ENCODE results near the gene UXS1.

Gene UXS1

DNA sequence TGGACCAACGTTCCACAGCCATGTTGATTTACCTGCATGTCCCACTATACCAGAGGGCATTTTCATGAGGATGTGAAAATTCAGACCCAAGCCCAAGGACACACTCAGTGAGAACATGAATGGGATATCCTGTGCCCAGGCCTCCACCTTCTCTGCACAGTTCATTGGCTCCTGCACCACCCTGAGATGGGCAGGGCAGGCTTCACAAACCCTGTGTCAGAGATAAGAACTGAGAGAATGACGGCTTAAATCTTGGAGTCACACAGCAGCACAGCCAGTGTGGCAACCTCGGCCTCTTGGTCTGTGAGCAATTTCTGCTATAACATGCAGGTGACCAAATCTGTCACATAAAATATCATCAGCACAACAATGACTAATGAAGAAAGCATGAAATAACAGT, 71.9 kb downstream of the UXS1 start:
- no peak overlapping the region for H3K4me2 ChIP-seq (ENCODE audit: low read length)
- no peaks in the 10 kb centered on the region for H3K79me2 ChIP-seq (ENCODE audit: low read length)
- no peak for TF ChIP-seq EZH2phosphoT487 (IDR thresholded peaks at IDR 0.05; ENCODE audit: low read depth)
- TF ChIP-seq, protein P1, sequence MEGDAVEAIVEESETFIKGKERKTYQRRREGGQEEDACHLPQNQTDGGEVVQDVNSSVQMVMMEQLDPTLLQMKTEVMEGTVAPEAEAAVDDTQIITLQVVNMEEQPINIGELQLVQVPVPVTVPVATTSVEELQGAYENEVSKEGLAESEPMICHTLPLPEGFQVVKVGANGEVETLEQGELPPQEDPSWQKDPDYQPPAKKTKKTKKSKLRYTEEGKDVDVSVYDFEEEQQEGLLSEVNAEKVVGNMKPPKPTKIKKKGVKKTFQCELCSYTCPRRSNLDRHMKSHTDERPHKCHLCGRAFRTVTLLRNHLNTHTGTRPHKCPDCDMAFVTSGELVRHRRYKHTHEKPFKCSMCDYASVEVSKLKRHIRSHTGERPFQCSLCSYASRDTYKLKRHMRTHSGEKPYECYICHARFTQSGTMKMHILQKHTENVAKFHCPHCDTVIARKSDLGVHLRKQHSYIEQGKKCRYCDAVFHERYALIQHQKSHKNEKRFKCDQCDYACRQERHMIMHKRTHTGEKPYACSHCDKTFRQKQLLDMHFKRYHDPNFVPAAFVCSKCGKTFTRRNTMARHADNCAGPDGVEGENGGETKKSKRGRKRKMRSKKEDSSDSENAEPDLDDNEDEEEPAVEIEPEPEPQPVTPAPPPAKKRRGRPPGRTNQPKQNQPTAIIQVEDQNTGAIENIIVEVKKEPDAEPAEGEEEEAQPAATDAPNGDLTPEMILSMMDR (IDR thresholded peaks at IDR 0.05; ENCODE audit: low read depth, low read length): no peak

DNA sequence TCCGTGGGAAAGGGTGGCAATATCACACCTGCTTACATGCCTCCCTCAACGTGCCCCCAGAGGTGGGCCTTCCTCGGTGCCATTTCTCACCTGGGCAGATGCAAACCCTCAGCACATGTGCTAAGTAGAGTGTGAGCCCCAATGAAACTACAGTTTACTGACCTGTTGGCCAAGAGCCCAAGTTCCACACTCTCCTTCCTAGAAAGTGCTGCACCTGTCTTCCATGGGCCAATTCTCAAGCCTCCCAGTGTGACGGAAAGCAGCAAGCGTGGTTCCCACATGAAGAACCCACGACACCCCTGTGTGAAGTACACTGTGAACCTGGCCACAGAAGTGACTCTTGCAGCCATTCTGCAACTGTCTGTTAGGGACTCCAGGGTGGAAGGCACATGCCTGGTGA, 73.7 kb downstream of the UXS1 start:
- peaks cover 2% of the 10 kb centered on the region; the same call in 1 of the 2 replicates for H4K20me1 ChIP-seq (ENCODE audit: insufficient read depth, low read length)
- H2AFZ ChIP-seq (ENCODE audit: low read depth, low read length): no peak overlapping the region
- TF ChIP-seq, protein P1 (IDR thresholded peaks at IDR 0.05; ENCODE audit: low read depth, low read length): no peak
- TF ChIP-seq EZH2phosphoT487 (IDR thresholded peaks at IDR 0.05; ENCODE audit: low read depth): no peak
- no peaks in the 10 kb centered on the region for H3K27me3 ChIP-seq (ENCODE audit: low read depth, low read length)
- no peaks in the 10 kb centered on the region for H3K79me2 ChIP-seq (ENCODE audit: low read length)
- no peaks in the 10 kb centered on the region for H3K9me3 ChIP-seq (ENCODE audit: insufficient read depth, low read length)
- no peak overlapping the region for H3K4me2 ChIP-seq (ENCODE audit: low read length)
- no peaks in the 10 kb centered on the region for H3K4me1 ChIP-seq (ENCODE audit: low read length)
- H3K36me3 ChIP-seq (replicated peaks; ENCODE audit: low read depth, low read length): no peaks in the 10 kb centered on the region
- H3K27ac ChIP-seq (ENCODE audit: low read length): no peak overlapping the region
- H3K9ac ChIP-seq (ENCODE audit: low read length): no peak overlapping the region
- no peak overlapping the region for H3K4me3 ChIP-seq (ENCODE audit: low read length)

More for the DNA sequence above, 71.9 kb downstream of the UXS1 start:
- Histone ChIP-seq H4K20me1 (ENCODE audit: insufficient read depth, low read length) (no peaks in the 10 kb centered on the region), H3K4me3 (ENCODE audit: low read length) (no peak overlapping the region), H3K9me3 (ENCODE audit: insufficient read depth, low read length) (no peaks in the 10 kb centered on the region), H3K27ac (ENCODE audit: low read length) (no peak overlapping the region), H3K9ac (ENCODE audit: low read length) (no peak overlapping the region), H3K36me3 (replicated peaks; ENCODE audit: low read depth, low read length) (no peaks in the 10 kb centered on the region), H2AFZ (ENCODE audit: low read depth, low read length) (no peak overlapping the region), H3K27me3 (ENCODE audit: low read depth, low read length) (no peaks in the 10 kb centered on the region), H3K4me1 (ENCODE audit: low read length) (peaks cover 2% of the 10 kb centered on the region)

DNA sequence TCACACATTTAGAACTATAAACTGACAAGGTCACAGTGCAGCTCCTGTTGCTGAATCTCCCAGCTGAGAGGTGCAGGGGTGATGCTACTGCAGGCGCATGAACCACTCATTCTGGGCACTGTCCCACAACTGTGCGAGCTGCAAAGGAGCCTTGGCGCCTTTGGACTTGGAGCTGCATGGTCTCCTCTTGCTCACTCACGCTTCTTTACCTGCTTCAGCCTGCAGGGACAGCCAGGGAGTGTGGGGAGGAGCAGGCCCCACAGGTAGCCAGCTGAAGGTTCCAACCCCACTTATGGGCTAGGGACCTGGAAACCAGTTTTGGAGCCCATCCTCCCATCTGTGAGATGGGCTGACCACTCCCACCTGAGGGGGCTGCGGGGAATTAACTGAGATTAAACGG, 75.0 kb downstream of the UXS1 start:
- Histone ChIP-seq H3K9me3 (ENCODE audit: insufficient read depth, low read length) (no peaks in the 10 kb centered on the region), H3K4me2 (ENCODE audit: low read length) (no peak overlapping the region), H4K20me1 (ENCODE audit: insufficient read depth, low read length) (peaks cover 2% of the 10 kb centered on the region; the same call in 1 of the 2 replicates), H3K79me2 (ENCODE audit: low read length) (no peaks in the 10 kb centered on the region), H3K4me3 (ENCODE audit: low read length) (no peak overlapping the region), H3K27me3 (ENCODE audit: low read depth, low read length) (no peaks in the 10 kb centered on the region), H3K27ac (ENCODE audit: low read length) (no peak overlapping the region), H3K9ac (ENCODE audit: low read length) (no peak overlapping the region), H3K4me1 (ENCODE audit: low read length) (no peaks in the 10 kb centered on the region), H3K36me3 (replicated peaks; ENCODE audit: low read depth, low read length) (no peaks in the 10 kb centered on the region), H2AFZ (ENCODE audit: low read depth, low read length) (no peak overlapping the region)
- TF ChIP-seq EZH2phosphoT487 (IDR thresholded peaks at IDR 0.05; ENCODE audit: low read depth): no peak
- TF ChIP-seq, protein P1 (IDR thresholded peaks at IDR 0.05; ENCODE audit: low read depth, low read length): no peak

DNA sequence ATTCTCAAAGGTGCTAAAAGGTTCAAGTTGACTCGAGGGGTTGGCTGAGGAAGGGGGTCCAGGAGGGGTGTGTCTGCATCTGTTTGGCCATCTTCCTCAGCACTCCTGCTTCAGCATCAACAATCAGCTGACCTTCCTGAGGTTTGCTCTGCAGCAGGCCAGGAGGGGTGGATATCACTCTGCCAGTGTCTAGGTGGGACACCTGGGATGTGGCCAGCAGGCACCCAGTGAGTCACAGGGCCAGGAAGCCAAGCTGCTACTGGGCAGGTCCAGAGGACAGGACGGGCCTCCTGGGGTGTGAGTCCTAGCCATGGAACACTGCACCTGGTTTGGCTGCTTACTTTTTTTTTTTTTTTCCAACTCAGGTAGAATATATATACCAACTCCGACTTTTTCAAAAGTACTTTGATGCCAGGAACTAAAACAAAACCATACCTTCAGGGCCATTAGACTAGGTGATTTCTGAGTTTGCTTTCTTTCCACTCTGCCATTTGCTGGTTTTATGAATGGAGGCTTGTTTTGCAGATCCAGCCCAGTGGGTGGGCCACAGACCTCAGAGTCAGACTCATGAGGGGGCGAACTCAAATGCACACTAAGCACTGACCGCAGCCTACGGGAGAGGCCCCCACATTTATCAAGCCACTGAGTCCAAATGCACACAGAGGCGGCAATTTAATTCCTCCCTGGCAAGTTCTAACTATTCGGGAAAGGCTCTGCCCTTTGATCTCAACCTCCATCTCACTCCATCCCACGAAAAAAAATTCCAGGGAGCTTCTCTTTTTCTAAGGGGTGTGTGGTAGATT, 76.0 kb downstream of the UXS1 start:
- TF ChIP-seq, protein P1 (IDR thresholded peaks at IDR 0.05; ENCODE audit: low read depth, low read length): no peak
- no peak for TF ChIP-seq EZH2phosphoT487 (IDR thresholded peaks at IDR 0.05; ENCODE audit: low read depth)
- H3K4me2 ChIP-seq (ENCODE audit: low read length): no peak overlapping the region
- H3K4me3 ChIP-seq (ENCODE audit: low read length): no peak overlapping the region
- no peak overlapping the region for H3K27ac ChIP-seq (ENCODE audit: low read length)
- peaks cover 2% of the 10 kb centered on the region; the same call in 1 of the 2 replicates for H4K20me1 ChIP-seq (ENCODE audit: insufficient read depth, low read length)
- H3K79me2 ChIP-seq (ENCODE audit: low read length): no peaks in the 10 kb centered on the region
- no peaks in the 10 kb centered on the region for H3K27me3 ChIP-seq (ENCODE audit: low read depth, low read length)
- no peaks in the 10 kb centered on the region for H3K9me3 ChIP-seq (ENCODE audit: insufficient read depth, low read length)
- H3K4me1 ChIP-seq (ENCODE audit: low read length): no peaks in the 10 kb centered on the region
- H3K36me3 ChIP-seq (replicated peaks; ENCODE audit: low read depth, low read length): no peaks in the 10 kb centered on the region
- no peak overlapping the region for H3K9ac ChIP-seq (ENCODE audit: low read length)
- no peak overlapping the region for H2AFZ ChIP-seq (ENCODE audit: low read depth, low read length)
